ENCODE results near the gene CHI3L2.

CHI3L2 gene

GRCh38 chr1:111221633-111222291 is 5.8 kb upstream of the CHI3L2 start:
- ATAC-seq = peak; percentile 61 to 63

- peak; percentile 9 to 19 for ATAC-seq
These were observed 5.0 kb upstream of the CHI3L2 start for GRCh38 chr1:111222308-111223125.

- ATAC-seq = no peak
These were observed 4.3 kb upstream of the CHI3L2 start for GRCh38 chr1:111223126-111223685.

- no peak for ATAC-seq
These were observed 2.4 kb upstream of the CHI3L2 start for GRCh38 chr1:111225091-111225490.

- no peak for ATAC-seq
These were observed 1.7 kb upstream of the CHI3L2 start for GRCh38 chr1:111225717-111226400.

- ATAC-seq = peak in 1 of 2 donors; percentile 28
These were observed 586 bp downstream of the CHI3L2 start for GRCh38 chr1:111227851-111228747.

GRCh38 chr1:111228748-111229126 is 1.2 kb downstream of the CHI3L2 start:
- no peak for ATAC-seq

GRCh38 chr1:111232134-111232533 is 4.6 kb downstream of the CHI3L2 start:
- ATAC-seq = no peak

- no peak for ATAC-seq
These were observed 6.7 kb downstream of the CHI3L2 start for GRCh38 chr1:111234258-111234657.

- peak; percentile 41 to 66 for ATAC-seq
These were observed 7.4 kb downstream of the CHI3L2 start for GRCh38 chr1:111234866-111235265.

GRCh38 chr1:111236379-111236778 is 8.9 kb downstream of the CHI3L2 start:
- no peak for ATAC-seq

GRCh38 chr1:111236806-111237205 is 9.3 kb downstream of the CHI3L2 start:
- no peak for ATAC-seq

- no peak for ATAC-seq
These were observed 10.7 kb downstream of the CHI3L2 start for GRCh38 chr1:111238056-111238795.

- no peak for ATAC-seq
These were observed 14.3 kb downstream of the CHI3L2 start for GRCh38 chr1:111241797-111242196.

GRCh38 chr1:111242805-111243523 is 15.5 kb downstream of the CHI3L2 start:
- ATAC-seq = no peak

- ATAC-seq = no peak
These were observed 19.8 kb downstream of the CHI3L2 start for GRCh38 chr1:111247125-111247838.

- ATAC-seq = no peak
These were observed 22.4 kb downstream of the CHI3L2 start for GRCh38 chr1:111249960-111250359.

GRCh38 chr1:111251570-111251969 is 24.1 kb downstream of the CHI3L2 start:
- no peak for ATAC-seq

GRCh38 chr1:111252786-111253185 is 25.3 kb downstream of the CHI3L2 start:
- no peak for ATAC-seq

GRCh38 chr1:111253876-111254275 is 26.4 kb downstream of the CHI3L2 start:
- no peak for ATAC-seq

All from activated CD4-positive, CD25-positive, alpha-beta regulatory T cell treated with anti-CD3 and anti-CD28 coated beads, Interleukin-2, amount 50 U/mL, for 24 hours (primary cell).